Heart left ventricle (tissue), 16 donors: Measurements from ENCODE around the gene PCSK5. TPM values are rescaled to one million over a fixed set of nuclear protein-coding genes. Genes with fewer than 3 reads are reported as not detected.
A peak's percentile ranks its signal among the peaks of the same experiment; 100 is the strongest.

Experiments used
- ATAC-seq, 4 donors: fragments of 200-7000 bp; cut with Tn5 transposase; one replicate each; pipeline ENCODE4 v1.9.1; 2020 to 2022; ENCODE audit warnings: moderate library complexity in 4 of 4, mild to moderate bottlenecking in 3 of 4, moderate number of reproducible peaks in 1 of 4
- DNase-seq, 5 donors: peaks; one replicate each; pipeline ENCODE4 v3.0.0-alpha.2; 2020
- H3K27ac ChIP-seq, 12 donors: fragments of 200-600 bp; sonication (generic) in 4 of 12; one replicate each; pipeline versions ENCODE4 v1.5.0 to v1.8.0; 2016 to 2022; ENCODE audit warnings: mild to moderate bottlenecking in 2 of 12
- H3K27me3 ChIP-seq, 9 donors: fragments of 200-600 bp; sonication (generic) in 2 of 9; one replicate each; pipeline versions ENCODE4 v1.5.1 to v1.8.0; 2016 to 2022; ENCODE audit warnings: mild to moderate bottlenecking in 3 of 9
- H3K36me3 ChIP-seq, 9 donors: fragments of 200-600 bp; sonication (generic) in 2 of 9; one replicate each; pipeline versions ENCODE4 v1.5.0 to v1.8.0; 2018 to 2022; ENCODE audit warnings: mild to moderate bottlenecking in 2 of 9
- H3K4me1 ChIP-seq, 12 donors: fragments of 200-600 bp; sonication (generic) in 4 of 12; one replicate each; pipeline versions ENCODE4 v1.5.0 to v1.8.0; 2016 to 2022; ENCODE audit warnings: mild to moderate bottlenecking in 3 of 12
- H3K4me3 ChIP-seq, 12 donors: fragments of 200-600 bp; sonication (generic) in 4 of 12; one replicate each; pipeline versions ENCODE4 v1.5.0 to v1.8.0; 2017 to 2022; ENCODE audit warnings: mild to moderate bottlenecking in 9 of 12, moderate library complexity in 4 of 12
- H3K9me3 ChIP-seq, 12 donors: fragments of 200-600 bp; sonication (generic) in 4 of 12; one replicate each; pipeline versions ENCODE4 v1.5.0 to v1.8.0; 2016 to 2022; ENCODE audit warnings: mild to moderate bottlenecking in 1 of 12
- CTCF ChIP-seq, 12 donors: fragments of 200-600 bp; sonication (generic) in 4 of 12; IDR thresholded peaks; one replicate each; pipeline versions ENCODE4 v1.5.0 to v1.8.0; 2018 to 2022; ENCODE audit warnings: antibody characterized with exemption in 12 of 12, mild to moderate bottlenecking in 5 of 12
- POLR2A ChIP-seq, 2 donors: fragments of 450-650 bp; IDR thresholded peaks; one replicate each; pipeline ENCODE4 v1.6.1; 2017; ENCODE audit warnings: antibody characterized with exemption in 2 of 2, mild to moderate bottlenecking in 2 of 2, moderate library complexity in 2 of 2
- WGBS, 4 donors: extraction: QIAGEN DNeasy Blood & Tissue Kit in 2 of 4; methylation state at CpG; one replicate each; pipeline versions ENCODE4 v1.1.5 to v1.1.7; 2013 to 2018; 5-methylcytosine and 5-hydroxymethylcytosine counted together
- intact Hi-C, 10 donors: fragments of 100-400 bp; cut with DNase I; formaldehyde crosslinking; loops; one replicate each; pipeline versions ENCODE4 v1.11.1 to v1.14.2; 2022
- polyA plus RNA-seq, 2 donors: library from polyadenylated mRNA; stranded (reverse); fragments of 200-250 nt; gene quantifications; one replicate each; pipeline ENCODE4 v1.2.3, GENCODE V29; 2013
- total RNA-seq, 9 donors: library from RNA; depleted of rRNA in 2 of 9; stranded (reverse); fragments of >200 nt in 2 of 9; fragmentation: NEBNext Ultra II Directional in 3 of 9; extraction: Animal tissue kit (Norgen Biotek cat#: 25700) in 3 of 9; gene quantifications; one replicate each; pipeline versions ENCODE4 v1.1.0 to v1.2.4, GENCODE V29; 2016 to 2023
- donor health status: ischemic (EF 13 %, LVEDD 7.1; RV severe dilation, severe dysfunction).
- donor health status: healthy with polysubstance abuse.
- donor health status: DM: no; HTN: yes; CAD: no.
- donor health status: DM: no; HTN: no; CAD: no.
- donor health status: ischemic (EF 25% LVEDD 6.9; RV normal size, moderate dysfunction).
- donor health status: ischemic (EF 25% LVEDD 5.7; RV mildly dilated, moderate dysfunction).
- donor health status: healthy.
- donor health status: DM: yes; HTN: yes; CAD: no.
- donor health status: ischemic (EF 35%, LVEDD 5.7; RV mildly dilated, moderate dysfunction).
- donor health status: nonischemic (EF 11% LVEDD 7.7; RV severe dilation, severe dysfunction).
- donor health status: DM: yes; HTN: yes; CAD: no.
- donor health status: PGD.
- donor health status: ischemic (EF 29% LVEDD 5.4; RV normal size, mild dysfunction).
- donor health status: nonischemic (EF 23%, LVEDD 6.1; RV moderate dilation, normal function).

PCSK5 gene
- total and polyA plus RNA-seq, 11 donors: 1.3 to 13.6 (median 5.9) TPM

DNA sequence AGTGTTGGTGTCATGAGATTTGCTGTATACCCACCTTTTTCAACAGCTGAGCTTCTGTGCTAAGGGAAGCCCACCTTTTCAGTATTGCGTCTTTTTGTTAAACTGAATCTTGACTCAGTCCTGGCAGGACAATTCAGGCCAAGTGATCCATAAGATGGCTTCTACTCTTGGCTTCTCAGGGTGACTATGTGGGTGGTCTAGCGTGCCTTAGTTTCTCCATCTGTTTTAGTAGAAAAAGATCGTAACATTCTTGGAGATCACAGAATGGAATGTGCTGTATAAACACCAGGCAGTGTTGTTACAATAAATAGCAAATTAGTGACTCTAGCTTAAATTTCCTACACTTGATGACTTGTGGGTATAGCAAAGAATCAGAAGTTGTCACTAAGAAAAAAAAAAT lies 66.6 kb downstream of the PCSK5 start:
- no peak for ATAC-seq

DNA sequence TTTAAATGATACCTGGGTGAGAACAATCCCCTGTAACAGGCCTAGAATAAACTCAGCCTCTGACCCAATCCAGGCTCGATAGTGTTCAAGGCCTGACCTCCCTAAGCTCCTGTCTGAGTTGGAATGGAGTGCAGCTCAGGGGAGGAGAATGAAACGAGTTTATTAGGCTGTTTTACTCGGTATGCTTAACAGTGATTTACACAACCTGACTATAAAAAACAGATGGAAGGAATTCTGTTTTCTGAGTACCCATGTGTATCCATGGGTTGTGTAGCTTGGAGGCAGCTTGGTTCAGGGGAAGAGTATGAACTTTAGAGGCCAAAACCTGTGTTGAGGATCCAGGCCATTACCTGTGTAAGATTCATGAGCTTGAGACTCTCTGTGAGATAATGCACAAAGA lies 67.8 kb downstream of the PCSK5 start:
- intact Hi-C loops: no loop called here

More for the DNA sequence above, 66.6 kb downstream of the PCSK5 start:
- peaks cover 0 to 3% (median 0%) of the 10 kb centered on the region in 9 donors for H3K36me3 ChIP-seq
- intact Hi-C loops: no loop called here
- no peaks in the 10 kb centered on the region for H3K27me3 ChIP-seq
- no peak for DNase-seq
- TF ChIP-seq CTCF (IDR thresholded peaks at IDR 0.05): no peak
- TF ChIP-seq POLR2A (IDR thresholded peaks at IDR 0.05): no peak
- H3K27ac ChIP-seq: no peak overlapping the region
- no peaks in the 10 kb centered on the region for H3K9me3 ChIP-seq
- H3K4me1 ChIP-seq: peaks cover 0 to 6% (median 0%) of the 10 kb centered on the region in 12 donors
- 95 to 98% (median 97%) methylated on average over 3 of the region's 3 CpGs for WGBS, 4 donors
- no peak overlapping the region for H3K4me3 ChIP-seq

DNA sequence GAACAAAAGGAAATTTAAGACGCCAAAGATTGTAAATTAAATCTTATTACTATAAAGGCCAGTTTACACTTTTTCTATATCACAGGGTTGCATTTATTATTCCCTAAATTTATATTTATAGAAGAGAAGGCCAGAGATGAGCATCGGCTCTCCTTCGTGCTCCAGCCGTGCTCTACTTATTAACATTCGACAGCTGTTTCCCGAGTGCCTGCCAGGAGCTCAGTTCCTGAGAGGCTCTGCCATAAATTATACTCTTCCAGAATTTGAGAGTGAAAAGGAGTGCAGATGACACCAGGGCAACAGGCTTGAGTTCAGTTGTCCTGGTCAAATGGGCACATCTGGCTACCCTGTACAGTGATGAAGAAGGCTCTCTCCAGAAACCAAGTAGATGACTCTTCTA lies 70.1 kb downstream of the PCSK5 start:
- no peaks in the 10 kb centered on the region for H3K27me3 ChIP-seq
- peak in 2 of 5 donors; percentile 25 to 56 for DNase-seq
- WGBS, 4 donors: 48 to 65% (median 53%) methylated on average over 6 of the region's 6 CpGs
- H3K4me1 ChIP-seq: peaks cover 0 to 31% (median 12%) of the 10 kb centered on the region in 12 donors
- H3K9me3 ChIP-seq: no peaks in the 10 kb centered on the region
- H3K27ac ChIP-seq: no peak overlapping the region
- H3K36me3 ChIP-seq: no peaks in the 10 kb centered on the region
- intact Hi-C loops: no loop called here
- no peak overlapping the region for H3K4me3 ChIP-seq
- TF ChIP-seq POLR2A (IDR thresholded peaks at IDR 0.05): no peak
- no peak for TF ChIP-seq CTCF (IDR thresholded peaks at IDR 0.05)
- no peak for ATAC-seq

More for the DNA sequence above, 67.8 kb downstream of the PCSK5 start:
- H3K27ac ChIP-seq: no peak overlapping the region
- DNase-seq: no peak
- H3K9me3 ChIP-seq: no peaks in the 10 kb centered on the region
- TF ChIP-seq CTCF (IDR thresholded peaks at IDR 0.05): no peak
- 89 to 95% (median 93%) methylated on average over 3 of the region's 3 CpGs for WGBS, 4 donors
- ATAC-seq: no peak
- no peaks in the 10 kb centered on the region for H3K27me3 ChIP-seq
- no peaks in the 10 kb centered on the region for H3K36me3 ChIP-seq
- H3K4me3 ChIP-seq: no peak overlapping the region
- H3K4me1 ChIP-seq: peaks cover 0 to 14% (median 2%) of the 10 kb centered on the region in 12 donors

- Histone ChIP-seq H3K27me3 (no peaks in the 10 kb centered on the region), H3K27ac (no peak overlapping the region), H3K36me3 (no peaks in the 10 kb centered on the region), H3K4me3 (no peak overlapping the region), H3K4me1 (peaks cover 0 to 31% (median 12%) of the 10 kb centered on the region in 12 donors), H3K9me3 (no peaks in the 10 kb centered on the region)
- intact Hi-C loops: no loop called here
- 47 to 57% (median 49%) methylated on average over 8 of the region's 8 CpGs for WGBS, 4 donors
- ATAC-seq (peak; percentile 19 to 86 (median 81)), DNase-seq (peak; percentile 20 to 81 (median 65))
- TF ChIP-seq CTCF (IDR thresholded peaks at IDR 0.05) (no peak), POLR2A (IDR thresholded peaks at IDR 0.05) (no peak)
Observed at GRCh38 chr9:75962013-75962661, 71.7 kb downstream of the PCSK5 start.
